Epithelial cell of proximal tubule (primary cell): ENCODE results near the gene ZNF674. TPM values are rescaled to one million over a fixed set of nuclear protein-coding genes. Genes with fewer than 3 reads are reported as not detected.
A peak's percentile ranks its signal among the peaks of the same experiment; 100 is the strongest.

ENCODE experiments used
- DNase-seq: peaks from one replicate; pipeline ENCODE4 v3.0.0-alpha.2; 2011; ENCODE audit warnings: low read depth
- H3K4me3 ChIP-seq: 2 replicates; pipeline ENCODE4 v1.5.1; 2011; ENCODE audit warnings: low read depth, mild to moderate bottlenecking, low read length
- total RNA-seq: library from RNA; depleted of rRNA; stranded (reverse); fragments of >200 nt; gene quantifications from 2 replicates; pipeline ENCODE4 v1.2.3, GENCODE V29; 2015
- TF ChIP-seq, protein P1 (sequence below): conservative IDR thresholded peaks from 2 replicates; pipeline ENCODE4 v1.5.1; 2012; ENCODE audit warnings: low read depth, mild to moderate bottlenecking, low read length

The ZNF674 gene
- total RNA-seq, 1 donor from 2014 or later, result 0.75 TPM

DNA sequence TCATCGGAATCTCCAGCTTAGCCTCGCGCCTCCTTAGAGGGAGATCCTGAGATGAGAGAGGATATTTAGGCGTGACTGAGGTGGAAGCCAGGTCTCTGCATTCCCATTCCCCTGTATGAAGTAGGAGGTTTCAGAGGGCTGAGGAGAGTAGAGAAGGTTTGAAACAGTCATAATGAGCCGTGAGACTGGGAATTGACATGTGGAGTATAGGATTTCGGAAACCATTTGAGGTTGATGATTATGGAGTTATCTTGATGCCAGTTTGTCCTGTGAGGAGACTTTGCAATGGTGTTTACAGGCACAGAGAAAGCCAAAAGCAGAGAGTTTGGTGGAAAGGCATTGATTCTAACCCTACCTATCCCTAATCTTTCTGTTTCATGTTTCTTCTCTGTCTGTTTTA is 30.4 kb upstream of the ZNF674 start:
- peak overlapping the region; percentile 57 for H3K4me3 ChIP-seq
- DNase-seq, result no peak
- TF ChIP-seq, protein P1, sequence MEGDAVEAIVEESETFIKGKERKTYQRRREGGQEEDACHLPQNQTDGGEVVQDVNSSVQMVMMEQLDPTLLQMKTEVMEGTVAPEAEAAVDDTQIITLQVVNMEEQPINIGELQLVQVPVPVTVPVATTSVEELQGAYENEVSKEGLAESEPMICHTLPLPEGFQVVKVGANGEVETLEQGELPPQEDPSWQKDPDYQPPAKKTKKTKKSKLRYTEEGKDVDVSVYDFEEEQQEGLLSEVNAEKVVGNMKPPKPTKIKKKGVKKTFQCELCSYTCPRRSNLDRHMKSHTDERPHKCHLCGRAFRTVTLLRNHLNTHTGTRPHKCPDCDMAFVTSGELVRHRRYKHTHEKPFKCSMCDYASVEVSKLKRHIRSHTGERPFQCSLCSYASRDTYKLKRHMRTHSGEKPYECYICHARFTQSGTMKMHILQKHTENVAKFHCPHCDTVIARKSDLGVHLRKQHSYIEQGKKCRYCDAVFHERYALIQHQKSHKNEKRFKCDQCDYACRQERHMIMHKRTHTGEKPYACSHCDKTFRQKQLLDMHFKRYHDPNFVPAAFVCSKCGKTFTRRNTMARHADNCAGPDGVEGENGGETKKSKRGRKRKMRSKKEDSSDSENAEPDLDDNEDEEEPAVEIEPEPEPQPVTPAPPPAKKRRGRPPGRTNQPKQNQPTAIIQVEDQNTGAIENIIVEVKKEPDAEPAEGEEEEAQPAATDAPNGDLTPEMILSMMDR, result no peak

DNA sequence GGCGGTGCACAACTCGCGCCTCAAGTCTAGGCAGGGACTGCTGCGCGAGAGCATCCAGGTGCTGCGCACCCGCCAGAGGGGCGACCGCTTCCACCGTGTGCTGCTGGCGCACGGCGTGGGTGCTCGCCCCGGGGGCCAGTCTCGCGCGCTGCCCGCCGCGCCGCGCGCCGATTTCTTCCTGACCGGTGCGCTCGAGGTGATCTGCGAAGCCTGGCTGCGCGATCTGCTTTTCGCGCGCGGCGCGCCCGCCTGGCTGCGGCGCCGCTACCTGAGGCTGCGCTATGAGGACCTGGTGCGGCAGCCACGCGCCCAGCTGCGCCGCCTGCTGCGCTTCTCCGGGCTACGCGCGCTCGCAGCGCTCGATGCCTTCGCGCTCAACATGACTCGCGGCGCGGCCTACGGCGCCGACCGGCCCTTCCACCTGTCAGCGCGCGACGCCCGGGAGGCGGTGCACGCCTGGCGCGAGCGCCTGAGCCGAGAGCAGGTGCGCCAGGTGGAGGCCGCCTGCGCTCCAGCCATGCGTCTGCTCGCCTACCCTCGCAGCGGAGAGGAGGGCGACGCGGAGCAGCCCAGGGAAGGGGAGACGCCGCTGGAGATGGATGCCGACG is 29.7 kb upstream of the ZNF674 start:
- TF ChIP-seq, protein P1, result no peak
- H3K4me3 ChIP-seq, result peak overlapping the region; percentile 57
- no peak for DNase-seq

DNA sequence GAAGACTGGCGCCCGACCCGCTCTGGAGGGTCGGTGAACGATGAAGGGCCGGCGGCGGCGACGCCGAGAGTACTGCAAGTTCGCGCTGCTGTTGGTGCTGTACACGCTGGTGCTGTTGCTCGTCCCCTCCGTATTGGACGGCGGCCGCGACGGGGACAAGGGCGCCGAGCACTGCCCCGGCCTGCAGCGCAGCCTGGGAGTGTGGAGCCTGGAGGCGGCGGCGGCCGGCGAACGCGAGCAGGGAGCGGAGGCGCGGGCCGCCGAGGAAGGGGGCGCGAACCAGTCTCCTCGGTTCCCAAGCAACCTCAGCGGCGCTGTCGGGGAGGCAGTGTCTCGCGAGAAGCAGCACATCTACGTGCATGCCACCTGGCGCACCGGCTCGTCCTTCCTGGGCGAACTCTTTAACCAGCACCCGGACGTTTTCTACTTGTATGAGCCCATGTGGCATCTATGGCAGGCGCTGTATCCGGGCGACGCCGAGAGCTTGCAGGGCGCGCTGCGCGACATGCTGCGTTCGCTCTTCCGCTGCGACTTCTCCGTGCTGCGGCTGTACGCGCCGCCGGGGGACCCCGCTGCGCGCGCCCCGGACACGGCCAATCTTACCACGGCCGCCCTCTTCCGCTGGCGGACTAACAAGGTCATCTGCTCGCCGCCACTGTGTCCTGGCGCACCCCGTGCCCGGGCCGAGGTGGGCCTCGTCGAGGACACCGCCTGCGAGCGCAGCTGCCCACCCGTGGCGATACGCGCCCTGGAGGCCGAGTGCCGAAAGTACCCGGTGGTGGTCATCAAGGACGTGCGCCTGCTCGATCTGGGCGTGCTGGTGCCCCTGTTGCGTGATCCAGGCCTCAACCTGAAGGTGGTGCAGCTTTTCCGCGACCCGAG is 28.9 kb upstream of the ZNF674 start:
- TF ChIP-seq, protein P1, result no peak
- peak overlapping the region; percentile 57 for H3K4me3 ChIP-seq
- DNase-seq, result no peak

DNA sequence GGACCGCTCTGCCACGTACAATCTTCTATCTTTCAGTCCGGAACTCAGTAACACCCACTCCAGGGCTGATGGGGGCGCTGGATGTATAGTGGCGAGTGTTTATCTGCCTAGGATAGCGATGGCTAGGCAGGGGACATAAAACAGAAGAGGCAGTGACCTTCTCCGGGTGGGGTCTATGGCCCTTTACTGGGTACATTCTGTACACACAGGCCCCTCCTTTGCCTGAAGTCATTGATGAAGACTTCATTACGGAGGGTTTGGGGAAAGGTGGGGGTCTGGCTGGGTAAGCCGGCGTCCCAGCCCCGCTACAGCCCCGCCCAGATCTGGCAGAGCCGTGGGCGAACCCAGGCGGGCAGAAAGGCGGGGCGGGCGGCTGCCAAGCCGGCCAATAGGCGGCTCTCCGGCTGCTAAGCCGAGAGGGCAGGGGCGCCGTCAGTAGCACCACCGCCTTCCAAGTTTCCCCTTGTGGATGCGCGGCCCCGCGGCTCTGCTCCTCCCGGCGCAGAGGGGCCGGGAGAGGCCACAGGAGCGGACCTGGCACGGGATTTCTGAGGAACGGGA is 28.2 kb upstream of the ZNF674 start, which contains the start of gene CHST7:
Gene CHST7 (plus strand): TSS at position 435 of the 561 bp plus-strand sequence. CDS start 167 bp downstream, outside the sequence.
- H3K4me3 ChIP-seq, result peak within 1 kb of the TSS; percentile 57
- TF ChIP-seq, protein P1, result no peak
- DNase-seq, result no peak

DNA sequence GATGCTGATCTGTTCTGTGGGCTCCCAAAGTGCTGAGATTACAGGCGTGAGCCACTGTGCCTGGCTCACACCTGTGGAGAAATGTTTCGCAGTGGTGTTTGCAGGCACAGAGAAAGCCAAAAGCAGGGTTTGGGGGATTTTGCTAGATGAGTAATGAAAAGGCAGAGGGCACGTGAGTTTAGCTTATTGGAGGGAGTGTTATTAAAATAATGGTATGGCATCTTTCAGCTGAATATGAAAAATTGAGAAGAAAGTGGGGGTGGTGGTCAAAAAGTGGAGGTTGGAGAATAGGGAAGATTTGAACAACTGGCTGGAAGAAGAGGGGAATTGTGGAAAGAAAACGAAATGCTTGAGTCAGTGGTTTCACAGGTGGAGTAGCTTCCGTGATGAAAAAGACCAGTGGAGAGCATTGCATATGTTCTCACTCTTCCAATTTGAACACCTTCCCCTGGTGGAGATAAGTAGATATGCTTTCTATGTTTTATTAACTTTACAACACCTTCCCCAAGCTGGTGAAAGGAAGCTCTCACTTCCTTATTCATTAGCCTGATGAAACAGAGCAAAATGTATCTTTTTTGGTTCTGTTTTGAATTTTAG is 27.2 kb upstream of the ZNF674 start:
- DNase-seq, result no peak
- H3K4me3 ChIP-seq, result no peak overlapping the region
- TF ChIP-seq, protein P1, result peak; percentile 20

DNA sequence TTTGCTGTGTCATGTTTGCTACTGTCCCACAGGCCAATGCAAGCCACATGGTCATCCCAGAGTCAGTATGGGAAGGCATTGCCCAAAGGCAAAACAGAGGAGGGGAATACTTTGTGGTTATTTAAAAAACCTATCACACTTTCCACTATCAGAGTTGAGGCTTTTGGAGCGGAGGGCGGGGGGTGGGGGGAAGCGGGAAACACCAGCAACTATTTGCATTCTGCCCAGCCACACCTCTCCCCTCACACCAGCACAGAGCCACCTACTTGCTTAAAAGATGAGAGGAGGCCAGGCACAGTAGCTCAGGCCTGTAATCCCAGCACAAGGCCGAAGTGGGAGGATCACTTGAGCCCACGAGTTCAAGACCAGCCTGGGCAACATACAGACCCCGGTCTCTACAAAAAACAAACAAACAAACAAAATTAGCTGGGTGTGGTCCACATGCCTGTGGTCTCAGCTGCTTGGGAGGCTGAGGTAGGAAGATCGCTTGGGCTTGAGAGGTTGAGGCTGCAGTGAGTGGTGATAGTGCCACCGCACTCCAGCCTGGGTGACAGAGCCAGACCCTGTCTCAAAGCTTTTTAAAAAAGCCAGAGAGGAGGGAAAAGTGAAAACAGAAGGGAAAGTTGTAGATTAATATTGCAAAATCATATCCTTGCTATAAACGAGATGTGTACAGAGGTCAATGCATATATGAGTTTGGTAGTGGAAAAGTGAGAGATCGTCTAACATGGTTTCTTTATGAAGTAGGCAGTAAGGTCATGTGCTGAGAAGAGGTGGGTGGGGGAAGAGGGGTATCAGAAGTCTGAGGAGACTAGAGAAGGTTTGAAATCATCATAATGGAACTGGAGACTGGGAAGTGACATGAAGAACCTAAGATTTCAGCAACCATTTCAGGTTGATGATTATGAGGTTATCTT is 26.5 kb upstream of the ZNF674 start:
- H3K4me3 ChIP-seq, result no peak overlapping the region
- TF ChIP-seq, protein P1, result no peak
- DNase-seq, result no peak
